Fibroblast of mammary gland (primary cell): ENCODE data around the gene VCAN.

Experiments used
- DNase-seq: peaks from one replicate; pipeline ENCODE4 v3.0.0-alpha.2; 2010; ENCODE audit warnings: low read depth
- H3K4me3 ChIP-seq: 2 replicates; pipeline ENCODE4 v1.5.1; 2011; ENCODE audit warnings: low read depth, mild to moderate bottlenecking, low read length, moderate library complexity; ENCODE audit not compliant: control insufficient read depth
- TF ChIP-seq, protein P1 (sequence below): conservative IDR thresholded peaks from 2 replicates; pipeline ENCODE4 v1.5.1; 2011; ENCODE audit warnings: low read depth, low read length, inconsistent platforms; ENCODE audit not compliant: control insufficient read depth, insufficient read depth

Gene VCAN

GRCh38 chr5:83444445-83444844 lies 27.1 kb upstream of the VCAN start:
- TF ChIP-seq, protein P1, sequence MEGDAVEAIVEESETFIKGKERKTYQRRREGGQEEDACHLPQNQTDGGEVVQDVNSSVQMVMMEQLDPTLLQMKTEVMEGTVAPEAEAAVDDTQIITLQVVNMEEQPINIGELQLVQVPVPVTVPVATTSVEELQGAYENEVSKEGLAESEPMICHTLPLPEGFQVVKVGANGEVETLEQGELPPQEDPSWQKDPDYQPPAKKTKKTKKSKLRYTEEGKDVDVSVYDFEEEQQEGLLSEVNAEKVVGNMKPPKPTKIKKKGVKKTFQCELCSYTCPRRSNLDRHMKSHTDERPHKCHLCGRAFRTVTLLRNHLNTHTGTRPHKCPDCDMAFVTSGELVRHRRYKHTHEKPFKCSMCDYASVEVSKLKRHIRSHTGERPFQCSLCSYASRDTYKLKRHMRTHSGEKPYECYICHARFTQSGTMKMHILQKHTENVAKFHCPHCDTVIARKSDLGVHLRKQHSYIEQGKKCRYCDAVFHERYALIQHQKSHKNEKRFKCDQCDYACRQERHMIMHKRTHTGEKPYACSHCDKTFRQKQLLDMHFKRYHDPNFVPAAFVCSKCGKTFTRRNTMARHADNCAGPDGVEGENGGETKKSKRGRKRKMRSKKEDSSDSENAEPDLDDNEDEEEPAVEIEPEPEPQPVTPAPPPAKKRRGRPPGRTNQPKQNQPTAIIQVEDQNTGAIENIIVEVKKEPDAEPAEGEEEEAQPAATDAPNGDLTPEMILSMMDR: no peak
- H3K4me3 ChIP-seq: no peak overlapping the region
- DNase-seq: no peak

GRCh38 chr5:83446253-83446947 lies 25.1 kb upstream of the VCAN start:
- DNase-seq: no peak
- TF ChIP-seq, protein P1: no peak
- H3K4me3 ChIP-seq: no peak overlapping the region

GRCh38 chr5:83447533-83447932 lies 24.0 kb upstream of the VCAN start:
- H3K4me3 ChIP-seq: no peak overlapping the region
- TF ChIP-seq, protein P1: no peak
- DNase-seq: no peak

DNA sequence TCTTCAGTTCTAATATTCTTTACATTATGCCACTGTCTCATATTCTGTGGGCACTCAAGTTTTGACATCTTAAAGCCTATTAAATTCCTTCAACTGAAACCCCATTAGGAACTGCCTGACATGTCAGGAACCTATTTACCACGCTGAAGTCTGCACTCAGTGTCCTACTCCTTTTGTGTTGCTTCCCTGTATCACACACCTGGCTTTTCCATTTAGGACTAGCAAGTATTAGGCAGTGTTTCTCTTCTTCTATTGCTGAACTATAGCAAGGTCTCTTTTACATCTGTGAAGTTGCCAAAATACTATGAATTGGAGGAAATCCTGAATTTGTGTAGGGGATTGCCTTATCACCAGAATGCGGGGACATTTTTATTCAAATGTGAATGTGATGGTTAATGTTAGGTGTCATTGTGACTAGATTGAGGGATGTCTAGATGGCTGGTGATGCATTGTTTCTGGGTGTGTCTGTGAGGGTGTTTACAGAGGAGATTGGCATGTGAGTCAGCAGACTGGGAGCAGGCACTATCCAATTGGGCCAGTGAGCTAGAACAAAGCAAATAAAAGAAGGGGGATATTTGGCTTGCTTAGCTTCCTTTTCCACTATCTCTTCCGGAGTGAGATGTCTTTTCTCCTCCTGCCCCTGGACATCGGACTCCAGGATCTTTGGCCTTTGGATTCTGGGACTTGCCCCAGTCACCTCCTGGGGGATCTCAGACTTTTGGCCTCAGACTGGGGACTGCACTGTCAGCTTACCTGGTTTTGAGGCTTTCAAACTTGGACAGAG lies 21.2 kb upstream of the VCAN start:
- no peak for DNase-seq
- TF ChIP-seq, protein P1: no peak
- no peak overlapping the region for H3K4me3 ChIP-seq

DNA sequence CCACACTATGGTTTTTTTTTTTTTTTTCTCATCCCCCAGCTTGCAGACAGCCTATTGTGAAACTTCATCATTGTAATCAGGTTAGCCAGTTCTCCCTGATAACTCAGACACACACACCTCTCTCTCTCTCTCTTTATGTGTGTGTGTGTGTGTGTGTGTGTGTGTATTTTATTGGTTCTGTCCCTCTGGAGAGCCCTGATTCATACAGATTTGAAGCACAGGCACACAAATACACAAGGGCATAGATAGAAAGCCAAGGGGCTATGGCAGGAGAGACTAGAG lies 20.6 kb upstream of the VCAN start:
- TF ChIP-seq, protein P1: no peak
- no peak for DNase-seq
- no peak overlapping the region for H3K4me3 ChIP-seq

DNA sequence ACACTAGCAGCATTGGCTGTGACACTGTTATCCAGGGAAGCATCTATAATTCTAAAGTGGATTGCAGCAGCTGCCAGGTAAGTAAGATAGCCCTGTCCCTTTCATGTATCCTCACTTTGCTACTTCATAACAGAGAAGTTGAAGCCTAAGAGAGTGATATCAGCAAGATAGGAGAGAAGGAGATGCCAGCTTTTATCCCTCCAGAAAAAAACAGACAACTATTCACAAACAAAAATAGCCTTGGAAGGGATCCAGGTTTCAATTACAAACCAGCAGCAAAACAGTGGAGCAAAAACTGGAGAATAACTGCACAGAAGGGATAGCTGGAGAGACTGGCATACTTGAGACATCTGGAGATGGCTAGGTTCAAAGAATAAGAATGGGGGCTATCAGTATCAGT lies 19.6 kb upstream of the VCAN start:
- no peak for DNase-seq
- TF ChIP-seq, protein P1: no peak
- no peak overlapping the region for H3K4me3 ChIP-seq
